Adrenal gland (tissue), 12 donors: Measurements from ENCODE around the gene RICTOR. TPM values are rescaled to one million over a fixed set of nuclear protein-coding genes. Genes with fewer than 3 reads are reported as not detected.

Experiments
- DNase-seq, 7 donors: peaks; one replicate each; pipeline ENCODE4 v3.0.0-alpha.2; 2019 to 2020
- H3K27ac ChIP-seq, 5 donors: fragments of 200-600 bp; sonication (generic) in 4 of 5; 1 replicate in 3 of 5; 2 replicates in 2 of 5; pipeline versions ENCODE4 v1.5.1 to v1.8.0; 2016 to 2020; ENCODE audit warnings: mild to moderate bottlenecking in 1 of 5
- H3K27me3 ChIP-seq: fragments of 200-600 bp; 2 replicates; pipeline ENCODE4 v1.8.0; 2021
- H3K36me3 ChIP-seq, 2 donors: fragments of 200-600 bp; replicated peaks in 1 of 2; 1 replicate in 1 of 2; 2 replicates in 1 of 2; pipeline versions ENCODE4 v1.5.1 to v1.8.0; 2018 to 2022
- H3K4me1 ChIP-seq, 2 donors: fragments of 200-600 bp; replicated peaks in 1 of 2; 1 replicate in 1 of 2; 2 replicates in 1 of 2; pipeline versions ENCODE4 v1.5.1 to v1.8.0; 2018 to 2021
- H3K4me3 ChIP-seq, 4 donors: fragments of 200-600 bp; sonication (generic) in 3 of 4; one replicate each; pipeline ENCODE4 v1.5.1; 2016 to 2018
- H3K9me3 ChIP-seq, 3 donors: fragments of 200-600 bp; sonication (generic) in 1 of 3; replicated peaks in 1 of 3; 1 replicate in 2 of 3; 2 replicates in 1 of 3; pipeline versions ENCODE4 v1.5.1 to v1.8.0; 2016 to 2021
- CTCF ChIP-seq, 6 experiments: fragments of 450-650 bp in 4 of 6; fragments of 200-600 bp in 2 of 6; sonication (generic) in 1 of 6; IDR thresholded peaks; 1 replicate in 5 of 6; 2 replicates in 1 of 6; pipeline versions ENCODE4 v1.5.1 to v1.8.0; 2016 to 2021; ENCODE audit warnings: antibody characterized with exemption in 6 of 6, mild to moderate bottlenecking in 2 of 6, moderate library complexity in 1 of 6
- POLR2A ChIP-seq, 2 donors: fragments of 450-650 bp; IDR thresholded peaks; one replicate each; pipeline ENCODE4 v1.6.1; 2017; ENCODE audit warnings: antibody characterized with exemption in 2 of 2, mild to moderate bottlenecking in 2 of 2, moderate library complexity in 1 of 2
- WGBS, 4 donors: extraction: QIAGEN DNeasy Blood & Tissue Kit in 2 of 4; methylation state at CpG; one replicate each; pipeline versions ENCODE4 v1.1.5 to v1.1.7; 2013 to 2017; 5-methylcytosine and 5-hydroxymethylcytosine counted together
- intact Hi-C, 2 donors: fragments of 100-400 bp; cut with DNase I; formaldehyde crosslinking; loops; one replicate each; pipeline versions ENCODE4 v1.14.1 to v1.15.0; 2022 to 2023
- polyA plus RNA-seq, 3 donors: library from polyadenylated mRNA; stranded (reverse); fragments of 200-250 nt in 2 of 3; fragments of 350-450 nt in 1 of 3; fragmentation: Illumina TruSeq in 1 of 3; extraction: RNeasy Lipid Tissue Mini Kit (QIAGEN cat#74804) in 1 of 3; gene quantifications; one replicate each; pipeline ENCODE4 v1.2.3, GENCODE V29; 2013 to 2014
- total RNA-seq, 9 donors: library from RNA; depleted of rRNA in 4 of 9; stranded (reverse); fragments of >200 nt in 4 of 9; fragments of 120-200 nt in 1 of 9; fragmentation: NEBNext Ultra II Directional in 1 of 9; extraction: Animal tissue kit (Norgen Biotek cat#: 25700) in 1 of 9; gene quantifications; one replicate each; pipeline versions ENCODE4 v1.1.0 to v1.2.4, GENCODE V29; 2013 to 2023
- donor health status: healthy with polysubstance abuse.
- donor health status: Bipolar disorder and iron deficiency.
- donor health status: DM: yes; HTN: yes; CAD: no.
- donor health status: DM: no; HTN: no; CAD: no.
- donor health status: DM: no; HTN: no; CAD: no.
- donor health status: DM: yes; HTN: yes; CAD: no.

RICTOR gene
- total and polyA plus RNA-seq, 12 donors, result 4.7 to 44.7 (median 21.7) TPM

DNA sequence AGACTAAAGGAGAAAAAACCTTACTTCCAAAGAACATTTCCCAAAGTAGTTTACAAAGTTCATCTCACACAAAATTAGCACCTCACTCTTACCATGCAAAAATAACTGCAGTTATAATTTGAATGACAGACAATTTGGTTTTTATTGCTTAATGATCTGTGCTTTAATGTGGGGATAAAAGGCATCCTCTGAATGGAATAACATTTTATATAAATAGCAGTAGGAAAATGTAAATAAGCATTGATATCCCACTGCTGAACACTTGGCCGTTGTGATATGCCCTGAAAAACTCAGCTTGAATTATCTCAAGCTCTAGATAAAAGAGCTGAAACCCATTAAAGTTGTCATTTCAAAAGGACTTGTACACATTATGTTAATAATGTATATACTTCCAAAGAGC lies 135.2 kb downstream of the RICTOR start:
- Histone ChIP-seq H3K36me3 (peaks cover 0 to 42% of the 10 kb centered on the region in 2 donors), H3K4me1 (no peaks in the 10 kb centered on the region), H3K4me3 (no peak overlapping the region), H3K27ac (no peak overlapping the region), H3K27me3 (no peaks in the 10 kb centered on the region), H3K9me3 (no peaks in the 10 kb centered on the region)
- intact Hi-C loops, result no loop called here
- no peak for TF ChIP-seq CTCF (IDR thresholded peaks at IDR 0.05)
- no peak for TF ChIP-seq POLR2A (IDR thresholded peaks at IDR 0.05)
- DNase-seq, result no peak
- WGBS, 4 donors, result 89 to 95% (median 90%) methylated on average over 1 of the region's 1 CpG

- H3K27ac ChIP-seq, result no peak overlapping the region
- peaks cover 0 to 43% of the 10 kb centered on the region in 2 donors for H3K36me3 ChIP-seq
- DNase-seq, result no peak
- no peaks in the 10 kb centered on the region for H3K9me3 ChIP-seq
- H3K4me3 ChIP-seq, result no peak overlapping the region
- no peaks in the 10 kb centered on the region for H3K4me1 ChIP-seq
- intact Hi-C loops, result no loop called here
- TF ChIP-seq POLR2A (IDR thresholded peaks at IDR 0.05) (no peak), CTCF (IDR thresholded peaks at IDR 0.05) (no peak)
- 75 to 81% (median 78%) methylated on average over 1 of the region's 1 CpG for WGBS, 4 donors
- no peaks in the 10 kb centered on the region for H3K27me3 ChIP-seq
Measured at GRCh38 chr5:38938424-38938823, 135.8 kb downstream of the RICTOR start.

DNA sequence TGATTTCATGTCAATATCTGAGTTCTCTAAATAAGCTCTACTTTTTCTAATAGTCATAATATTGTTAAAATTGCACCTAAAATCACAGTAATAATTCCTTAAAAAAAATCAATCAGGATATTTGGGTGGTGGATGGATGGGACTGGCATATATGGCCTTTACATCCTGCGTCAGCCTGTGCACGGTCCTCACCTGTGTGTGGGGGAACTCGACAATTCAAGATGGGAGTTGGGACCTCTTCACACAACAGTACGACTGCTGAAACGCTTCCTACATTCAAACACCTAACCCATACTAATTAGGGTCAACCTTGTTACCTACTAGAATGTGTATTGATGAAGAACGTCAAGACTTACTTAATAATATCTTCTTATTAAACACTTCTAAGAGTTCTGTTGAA lies 137.9 kb downstream of the RICTOR start:
- no peaks in the 10 kb centered on the region for H3K9me3 ChIP-seq
- intact Hi-C loops, result no loop called here
- WGBS, 4 donors, result 91 to 97% (median 96%) methylated on average over 6 of the region's 6 CpGs
- no peak overlapping the region for H3K4me3 ChIP-seq
- no peak for DNase-seq
- H3K27ac ChIP-seq, result no peak overlapping the region
- no peaks in the 10 kb centered on the region for H3K4me1 ChIP-seq
- H3K36me3 ChIP-seq, result peaks cover 0 to 40% of the 10 kb centered on the region in 2 donors
- no peak for TF ChIP-seq POLR2A (IDR thresholded peaks at IDR 0.05)
- no peak for TF ChIP-seq CTCF (IDR thresholded peaks at IDR 0.05)
- H3K27me3 ChIP-seq, result no peaks in the 10 kb centered on the region

- intact Hi-C loops, result no loop called here
- WGBS, 4 donors, result 0 to 98% (median 53%) methylated on average over 1 of the region's 1 CpG
Measured at GRCh38 chr5:38935437-38935836, 138.8 kb downstream of the RICTOR start.

More at GRCh38 chr5:38935437-38935836, 138.8 kb downstream of the RICTOR start:
- H3K27me3 ChIP-seq, result no peaks in the 10 kb centered on the region
- no peaks in the 10 kb centered on the region for H3K4me1 ChIP-seq
- DNase-seq, result no peak
- H3K27ac ChIP-seq, result no peak overlapping the region
- TF ChIP-seq POLR2A (IDR thresholded peaks at IDR 0.05), result no peak
- TF ChIP-seq CTCF (IDR thresholded peaks at IDR 0.05), result no peak
- peaks cover 0 to 37% of the 10 kb centered on the region in 2 donors for H3K36me3 ChIP-seq
- no peaks in the 10 kb centered on the region for H3K9me3 ChIP-seq
- H3K4me3 ChIP-seq, result no peak overlapping the region
